ENCODE measurements around the gene INPPL1. TPM values are rescaled to one million over a fixed set of nuclear protein-coding genes. Genes with fewer than 3 reads are reported as not detected.

Gene INPPL1
- total RNA-seq, 2 donors from 2014 or later, result 68.8 to 84.5 TPM

GRCh38 chr11:72251614-72252013 is 27.0 kb downstream of the INPPL1 start:
- no peaks in the 10 kb centered on the region for H3K36me3 ChIP-seq
- H3K27me3 ChIP-seq, result no peaks in the 10 kb centered on the region
- no peaks in the 10 kb centered on the region for H3K9me3 ChIP-seq
- no peak for DNase-seq (ENCODE audit: low spot score)
- H3K4me1 ChIP-seq, result no peaks in the 10 kb centered on the region
- H3K27ac ChIP-seq, result no peak overlapping the region
- no peak for TF ChIP-seq CTCF (IDR thresholded peaks at IDR 0.05)
- no peak overlapping the region for H3K4me3 ChIP-seq

GRCh38 chr11:72253392-72253791 is 28.8 kb downstream of the INPPL1 start:
- DNase-seq (ENCODE audit: low spot score), result no peak
- Histone ChIP-seq H3K9me3 (no peaks in the 10 kb centered on the region), H3K27ac (no peak overlapping the region), H3K4me1 (no peaks in the 10 kb centered on the region), H3K4me3 (no peak overlapping the region), H3K36me3 (no peaks in the 10 kb centered on the region), H3K27me3 (no peaks in the 10 kb centered on the region)
- no peak for TF ChIP-seq CTCF (IDR thresholded peaks at IDR 0.05)

GRCh38 chr11:72254299-72254993 is 29.9 kb downstream of the INPPL1 start:
- Histone ChIP-seq H3K4me3 (no peak overlapping the region), H3K36me3 (no peaks in the 10 kb centered on the region), H3K4me1 (no peaks in the 10 kb centered on the region), H3K27ac (no peak overlapping the region), H3K27me3 (no peaks in the 10 kb centered on the region), H3K9me3 (no peaks in the 10 kb centered on the region)
- TF ChIP-seq CTCF (IDR thresholded peaks at IDR 0.05), result no peak
- DNase-seq (ENCODE audit: low spot score), result peak; percentile 23

- Histone ChIP-seq H3K4me3 (no peak overlapping the region), H3K27ac (no peak overlapping the region), H3K27me3 (no peaks in the 10 kb centered on the region), H3K9me3 (no peaks in the 10 kb centered on the region), H3K36me3 (no peaks in the 10 kb centered on the region), H3K4me1 (no peaks in the 10 kb centered on the region)
- no peak for DNase-seq (ENCODE audit: low spot score)
- no peak for TF ChIP-seq CTCF (IDR thresholded peaks at IDR 0.05)
These were observed 33.0 kb downstream of the INPPL1 start for GRCh38 chr11:72257570-72257969.

GRCh38 chr11:72259490-72259889 is 34.9 kb downstream of the INPPL1 start:
- no peaks in the 10 kb centered on the region for H3K4me1 ChIP-seq
- H3K27me3 ChIP-seq, result no peaks in the 10 kb centered on the region
- no peak overlapping the region for H3K27ac ChIP-seq
- DNase-seq (ENCODE audit: low spot score), result no peak
- no peaks in the 10 kb centered on the region for H3K36me3 ChIP-seq
- no peak overlapping the region for H3K4me3 ChIP-seq
- no peaks in the 10 kb centered on the region for H3K9me3 ChIP-seq
- TF ChIP-seq CTCF (IDR thresholded peaks at IDR 0.05), result no peak

- no peak for TF ChIP-seq CTCF (IDR thresholded peaks at IDR 0.05)
- Histone ChIP-seq H3K9me3 (no peaks in the 10 kb centered on the region), H3K36me3 (no peaks in the 10 kb centered on the region), H3K4me3 (no peak overlapping the region), H3K4me1 (no peaks in the 10 kb centered on the region), H3K27ac (no peak overlapping the region), H3K27me3 (no peaks in the 10 kb centered on the region)
- no peak for DNase-seq (ENCODE audit: low spot score)
These were observed 36.0 kb downstream of the INPPL1 start for GRCh38 chr11:72260574-72260973.

Measured in right atrium auricular region (tissue), 2 donors.